ENCODE results near the gene ADH4. TPM values are rescaled to one million over a fixed set of nuclear protein-coding genes. Genes with fewer than 3 reads are reported as not detected.

The ADH4 gene
- total RNA-seq, 2 donors from 2014 or later, result 0.27 to 0.92 TPM

DNA sequence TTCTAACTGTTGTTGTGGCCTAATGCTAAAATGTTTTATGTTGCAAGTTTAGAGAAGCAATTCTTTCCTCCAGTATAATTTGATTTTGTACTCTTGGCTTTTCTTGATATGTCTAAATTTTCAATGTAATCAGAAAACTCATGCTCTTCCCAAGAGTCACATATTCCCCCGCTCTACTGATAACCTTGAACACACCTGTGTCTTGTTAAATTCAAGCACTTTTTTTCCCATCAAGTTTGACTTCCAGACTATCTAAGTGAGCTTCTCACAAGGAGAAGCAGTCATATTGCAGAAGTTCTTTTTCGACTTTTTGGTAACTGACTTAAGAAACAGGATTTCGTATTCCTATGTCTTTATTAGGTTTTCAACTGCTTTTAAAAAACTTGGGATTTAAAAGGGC lies 7.4 kb upstream of the ADH4 start:
- no peaks in the 10 kb centered on the region for H3K27me3 ChIP-seq (replicated peaks; ENCODE audit: insufficient read depth)
- ATAC-seq (ENCODE audit: insufficient number of reproducible peaks, low FRiP score, low read depth) (no peak), DNase-seq (ENCODE audit: low spot score) (no peak)
- H3K36me3 ChIP-seq, result no peaks in the 10 kb centered on the region
- no peak overlapping the region for H3K27ac ChIP-seq
- H3K9me3 ChIP-seq, result no peaks in the 10 kb centered on the region
- H3K4me1 ChIP-seq (ENCODE audit: control insufficient read depth in 1 of 2, low read depth in 2 of 2), result no peaks in the 10 kb centered on the region
- no peak overlapping the region for H3K4me3 ChIP-seq
- TF ChIP-seq, protein P1, sequence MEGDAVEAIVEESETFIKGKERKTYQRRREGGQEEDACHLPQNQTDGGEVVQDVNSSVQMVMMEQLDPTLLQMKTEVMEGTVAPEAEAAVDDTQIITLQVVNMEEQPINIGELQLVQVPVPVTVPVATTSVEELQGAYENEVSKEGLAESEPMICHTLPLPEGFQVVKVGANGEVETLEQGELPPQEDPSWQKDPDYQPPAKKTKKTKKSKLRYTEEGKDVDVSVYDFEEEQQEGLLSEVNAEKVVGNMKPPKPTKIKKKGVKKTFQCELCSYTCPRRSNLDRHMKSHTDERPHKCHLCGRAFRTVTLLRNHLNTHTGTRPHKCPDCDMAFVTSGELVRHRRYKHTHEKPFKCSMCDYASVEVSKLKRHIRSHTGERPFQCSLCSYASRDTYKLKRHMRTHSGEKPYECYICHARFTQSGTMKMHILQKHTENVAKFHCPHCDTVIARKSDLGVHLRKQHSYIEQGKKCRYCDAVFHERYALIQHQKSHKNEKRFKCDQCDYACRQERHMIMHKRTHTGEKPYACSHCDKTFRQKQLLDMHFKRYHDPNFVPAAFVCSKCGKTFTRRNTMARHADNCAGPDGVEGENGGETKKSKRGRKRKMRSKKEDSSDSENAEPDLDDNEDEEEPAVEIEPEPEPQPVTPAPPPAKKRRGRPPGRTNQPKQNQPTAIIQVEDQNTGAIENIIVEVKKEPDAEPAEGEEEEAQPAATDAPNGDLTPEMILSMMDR (IDR thresholded peaks at IDR 0.05), result no peak

GRCh38 chr4:99149426-99150019 lies 5.4 kb upstream of the ADH4 start:
- DNase-seq (ENCODE audit: low spot score) (no peak), ATAC-seq (ENCODE audit: insufficient number of reproducible peaks, low FRiP score, low read depth) (no peak)
- no peaks in the 10 kb centered on the region for H3K27me3 ChIP-seq (replicated peaks; ENCODE audit: insufficient read depth)
- H3K36me3 ChIP-seq, result no peaks in the 10 kb centered on the region
- H3K4me1 ChIP-seq (ENCODE audit: control insufficient read depth in 1 of 2, low read depth in 2 of 2), result peaks cover 0 to under 1% of the 10 kb centered on the region in 2 donors
- TF ChIP-seq, protein P1 (IDR thresholded peaks at IDR 0.05), result no peak
- no peak overlapping the region for H3K4me3 ChIP-seq
- no peaks in the 10 kb centered on the region for H3K9me3 ChIP-seq
- H3K27ac ChIP-seq, result no peak overlapping the region

- TF ChIP-seq, protein P1 (IDR thresholded peaks at IDR 0.05), result no peak
- H3K4me1 ChIP-seq (ENCODE audit: control insufficient read depth in 1 of 2, low read depth in 2 of 2), result peaks cover 0 to 7% of the 10 kb centered on the region in 2 donors
- H3K27ac ChIP-seq, result no peak overlapping the region
- no peaks in the 10 kb centered on the region for H3K9me3 ChIP-seq
- H3K36me3 ChIP-seq, result no peaks in the 10 kb centered on the region
- H3K4me3 ChIP-seq, result no peak overlapping the region
- no peaks in the 10 kb centered on the region for H3K27me3 ChIP-seq (replicated peaks; ENCODE audit: insufficient read depth)
- no peak for DNase-seq (ENCODE audit: low spot score)
- ATAC-seq (ENCODE audit: insufficient number of reproducible peaks, low FRiP score, low read depth), result no peak
Measured at GRCh38 chr4:99148550-99148949, 4.5 kb upstream of the ADH4 start.

DNA sequence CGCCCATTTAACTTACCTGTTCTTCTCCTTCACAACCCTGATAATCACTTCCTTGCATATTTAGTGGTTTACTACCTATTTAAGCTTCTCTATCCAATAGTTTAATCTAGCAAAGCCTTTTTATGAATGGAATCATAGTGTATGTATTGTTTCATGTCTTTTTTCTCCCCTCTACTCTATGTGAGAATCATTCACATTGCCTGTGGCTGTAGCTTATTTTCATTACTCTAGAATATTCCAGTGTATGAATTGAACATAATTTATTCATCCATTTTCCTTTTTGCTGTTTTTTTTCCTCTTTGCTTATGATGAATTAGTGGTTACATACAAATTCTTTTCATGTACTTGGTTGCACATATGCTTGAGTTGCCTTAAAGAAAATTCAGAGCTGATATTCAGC lies 490 bp upstream of the ADH4 start:
- H3K36me3 ChIP-seq, result no peaks in the 10 kb centered on the region
- peak overlapping the region in 1 of 2 donors; percentile 34 for H3K27ac ChIP-seq
- H3K9me3 ChIP-seq, result no peaks in the 10 kb centered on the region
- no peak overlapping the region for H3K4me3 ChIP-seq
- no peak for ATAC-seq (ENCODE audit: insufficient number of reproducible peaks, low FRiP score, low read depth)
- H3K4me1 ChIP-seq (ENCODE audit: control insufficient read depth in 1 of 2, low read depth in 2 of 2), result peaks cover 0 to 7% of the 10 kb centered on the region in 2 donors
- no peak for DNase-seq (ENCODE audit: low spot score)
- no peaks in the 10 kb centered on the region for H3K27me3 ChIP-seq (replicated peaks; ENCODE audit: insufficient read depth)
- TF ChIP-seq, protein P1 (IDR thresholded peaks at IDR 0.05), result no peak

- H3K4me3 ChIP-seq, result no peak overlapping the region
- TF ChIP-seq, protein P1 (IDR thresholded peaks at IDR 0.05), result no peak
- H3K27me3 ChIP-seq (replicated peaks; ENCODE audit: insufficient read depth), result no peaks in the 10 kb centered on the region
- no peaks in the 10 kb centered on the region for H3K36me3 ChIP-seq
- no peak for DNase-seq (ENCODE audit: low spot score)
- ATAC-seq (ENCODE audit: insufficient number of reproducible peaks, low FRiP score, low read depth), result no peak
- H3K27ac ChIP-seq, result no peak overlapping the region
- H3K4me1 ChIP-seq (ENCODE audit: control insufficient read depth in 1 of 2, low read depth in 2 of 2), result no peaks in the 10 kb centered on the region
- H3K9me3 ChIP-seq, result no peaks in the 10 kb centered on the region
Measured at GRCh38 chr4:99136329-99136728, 7.8 kb downstream of the ADH4 start.

Measured in thoracic aorta (tissue), 2 donors.